HG02759 (cell line): ENCODE data around the gene MAPK7.

Experiments used
- ATAC-seq: cut with Tn5 transposase; IDR thresholded peaks from one replicate; pipeline ENCODE4 v1.9.1; 2021; ENCODE audit warnings: mild to moderate bottlenecking, moderate library complexity; ENCODE audit not compliant: unreplicated experiment

MAPK7 gene

GRCh38 chr17:19378416-19379360 lies at the start of gene MAPK7:
Gene MAPK7 (plus strand): TSS chr17:19378498. CDS start chr17:19378901, 403 bp downstream.
- ATAC-seq, result peak; percentile 16

- ATAC-seq, result no peak
Measured at GRCh38 chr17:19329136-19329535, 49.2 kb upstream of the MAPK7 start.

DNA sequence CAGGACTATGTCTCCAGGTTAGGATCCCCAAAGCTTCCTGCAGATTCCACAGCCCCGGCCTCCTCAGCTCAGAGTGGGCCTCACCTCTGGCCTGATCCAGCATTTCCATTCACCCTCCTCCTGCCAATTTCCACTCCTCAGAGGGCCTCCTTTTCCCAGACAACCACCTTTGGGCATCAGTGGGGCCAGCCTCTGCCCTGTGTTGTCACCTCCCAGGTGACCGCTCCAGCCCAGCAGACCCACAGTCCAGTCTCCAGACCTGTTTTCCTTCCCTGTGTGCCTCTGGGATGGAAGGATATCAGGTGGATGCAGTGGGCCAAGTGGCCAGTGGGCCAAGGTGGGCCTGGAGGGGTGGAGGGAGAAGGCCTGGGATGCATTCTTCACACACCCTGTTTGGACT lies 48.5 kb upstream of the MAPK7 start:
- no peak for ATAC-seq

DNA sequence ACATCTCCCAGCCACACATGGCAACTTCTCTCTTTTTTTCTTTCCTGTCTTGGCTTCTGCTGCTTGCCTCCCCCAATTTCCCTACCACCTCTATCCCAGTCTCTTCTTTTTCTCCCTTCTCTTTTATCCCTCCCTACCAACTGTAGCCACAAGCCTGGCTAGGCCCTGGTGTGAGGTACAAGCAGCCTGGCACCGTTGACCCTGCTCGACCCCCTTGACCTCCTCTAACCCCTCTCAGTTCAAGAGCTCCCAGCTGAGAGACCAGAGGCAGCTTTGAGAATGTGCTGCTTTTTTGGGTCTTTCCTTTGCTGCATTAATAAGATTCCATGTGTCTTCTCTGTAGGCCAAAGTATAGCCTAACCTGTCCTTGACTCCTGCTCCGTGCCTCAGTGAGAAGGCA lies 48.0 kb upstream of the MAPK7 start:
- ATAC-seq, result no peak

- ATAC-seq, result no peak
Measured at GRCh38 chr17:19331134-19331533, 47.2 kb upstream of the MAPK7 start.

- ATAC-seq, result no peak
Measured at GRCh38 chr17:19331543-19332245, 46.6 kb upstream of the MAPK7 start.

GRCh38 chr17:19332371-19333131 lies 45.7 kb upstream of the MAPK7 start:
- ATAC-seq, result no peak

DNA sequence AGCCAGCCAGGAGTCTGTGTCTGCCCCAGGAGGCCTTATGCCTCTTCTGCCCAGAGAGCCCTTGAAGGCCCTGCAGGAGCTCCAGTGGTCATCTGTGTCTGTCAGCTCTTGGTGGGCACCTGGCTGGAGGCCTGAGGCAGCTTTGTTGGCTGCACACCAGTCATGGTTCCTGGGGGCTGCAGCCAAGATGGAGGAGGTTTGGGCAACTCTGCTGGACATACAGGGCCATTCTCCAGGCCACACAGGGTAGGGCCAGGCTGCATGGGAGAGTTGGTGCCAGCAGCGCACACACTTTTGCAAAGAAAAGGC lies 45.2 kb upstream of the MAPK7 start:
- no peak for ATAC-seq

DNA sequence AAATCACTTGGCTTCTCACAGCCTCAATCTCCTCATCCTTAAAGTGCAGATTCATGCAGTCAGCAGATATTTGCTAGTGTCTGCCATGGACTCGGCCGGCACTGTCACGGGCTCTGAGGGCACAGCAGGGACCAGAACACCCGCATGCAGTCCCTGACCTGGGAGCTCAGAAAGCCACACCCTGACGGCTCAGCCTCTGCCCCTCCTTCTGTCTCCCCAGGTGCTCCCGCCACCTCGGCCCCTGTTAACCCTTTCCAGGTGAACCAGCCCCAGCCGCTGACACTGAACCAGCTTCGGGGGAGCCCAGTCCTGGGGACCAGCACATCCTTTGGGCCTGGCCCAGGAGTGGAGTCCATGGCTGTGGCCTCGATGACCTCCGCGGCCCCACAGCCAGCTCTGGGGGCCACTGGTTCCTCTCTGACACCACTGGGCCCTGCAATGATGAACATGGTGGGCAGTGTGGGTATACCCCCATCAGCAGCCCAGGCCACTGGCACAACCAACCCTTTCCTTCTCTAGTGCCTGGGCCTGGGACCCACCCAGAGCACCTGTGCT lies 44.5 kb upstream of the MAPK7 start:
- ATAC-seq, result no peak

GRCh38 chr17:19334331-19334730 lies 44.0 kb upstream of the MAPK7 start:
- ATAC-seq, result no peak

DNA sequence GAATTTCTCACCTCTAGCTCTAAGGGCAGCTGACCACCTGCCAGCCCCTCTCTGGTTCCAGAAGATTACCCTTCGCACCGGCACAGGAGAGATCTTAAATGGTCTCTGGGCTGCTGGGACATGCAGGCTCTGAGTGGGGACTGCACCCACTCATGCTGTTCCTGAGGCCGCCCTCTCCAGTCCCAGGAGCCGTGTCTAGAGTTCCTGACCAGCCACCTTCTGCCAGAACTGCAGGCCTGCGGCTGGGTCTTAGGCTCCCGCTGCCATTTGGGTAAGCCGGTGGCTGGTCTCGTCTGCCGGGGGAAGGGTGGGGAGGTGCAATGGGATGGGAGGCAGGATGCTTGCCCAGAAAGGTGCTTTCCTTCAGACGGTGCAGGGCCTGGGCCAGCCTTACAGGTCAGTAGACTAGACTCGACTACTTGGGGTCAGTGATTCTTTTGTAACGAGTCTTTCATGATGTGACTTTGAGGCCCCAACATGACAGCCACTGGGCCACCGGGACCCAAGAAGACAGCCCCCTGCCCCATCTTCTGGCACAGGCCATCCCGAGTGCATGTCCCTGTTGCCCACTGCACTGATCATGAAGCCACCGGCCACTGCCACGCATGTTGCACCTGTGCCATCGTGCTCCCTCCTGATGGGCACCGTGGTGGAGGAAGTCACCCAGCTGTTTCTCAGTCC lies 42.2 kb upstream of the MAPK7 start:
- ATAC-seq, result no peak

DNA sequence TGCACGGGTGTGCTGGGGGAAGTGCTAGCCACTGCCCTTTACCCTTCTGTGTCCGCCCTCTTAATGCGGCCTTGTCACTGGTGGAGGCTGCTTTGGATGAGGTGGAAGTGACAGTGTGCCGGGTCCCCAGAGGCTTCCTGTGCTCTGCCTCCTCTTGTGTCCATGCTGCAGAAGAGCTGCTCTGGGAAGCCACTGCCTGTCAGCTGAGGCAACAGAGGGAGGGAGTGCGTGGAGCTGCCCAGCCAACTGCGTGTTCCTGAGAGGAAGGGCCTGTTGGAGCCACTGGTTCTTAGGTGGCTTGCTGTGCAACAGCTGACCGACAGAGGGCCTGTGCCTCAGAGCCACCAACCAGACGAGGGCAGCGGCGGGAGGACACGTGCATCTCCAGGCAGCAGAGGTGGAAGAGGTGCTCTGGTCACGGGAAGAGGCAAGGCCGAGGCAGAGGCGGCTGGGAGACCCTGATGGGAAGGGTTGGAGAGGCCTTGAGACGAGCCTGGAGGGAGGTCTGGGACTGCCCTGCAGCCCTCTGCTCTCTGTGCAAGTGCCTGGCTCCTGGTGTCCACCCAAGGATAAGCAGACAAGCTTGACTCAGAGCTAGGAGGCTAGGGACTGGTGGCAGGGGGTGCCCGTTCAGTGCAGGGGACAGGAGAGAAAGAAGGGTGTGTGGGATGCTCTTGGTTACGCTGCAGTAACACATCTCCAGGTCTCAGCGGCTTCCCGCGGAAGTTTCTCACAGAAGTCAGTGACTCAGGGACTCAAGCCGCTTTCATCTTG lies 41.2 kb upstream of the MAPK7 start:
- ATAC-seq, result no peak

DNA sequence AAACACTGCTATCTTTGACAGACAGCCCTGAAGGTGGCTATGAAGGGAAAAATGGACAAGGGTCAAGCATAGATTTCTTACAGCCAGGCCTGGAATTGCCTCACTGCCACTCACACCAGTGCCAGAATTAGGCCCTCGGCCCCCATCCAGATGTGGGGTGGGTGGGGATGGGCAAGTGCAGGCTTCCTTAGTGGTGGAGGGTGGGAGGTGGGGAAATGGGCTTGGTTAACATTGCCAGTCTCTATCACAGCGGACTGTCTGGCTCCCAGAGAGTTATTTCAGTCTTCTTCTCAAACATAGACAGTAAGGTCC lies 40.6 kb upstream of the MAPK7 start:
- no peak for ATAC-seq

DNA sequence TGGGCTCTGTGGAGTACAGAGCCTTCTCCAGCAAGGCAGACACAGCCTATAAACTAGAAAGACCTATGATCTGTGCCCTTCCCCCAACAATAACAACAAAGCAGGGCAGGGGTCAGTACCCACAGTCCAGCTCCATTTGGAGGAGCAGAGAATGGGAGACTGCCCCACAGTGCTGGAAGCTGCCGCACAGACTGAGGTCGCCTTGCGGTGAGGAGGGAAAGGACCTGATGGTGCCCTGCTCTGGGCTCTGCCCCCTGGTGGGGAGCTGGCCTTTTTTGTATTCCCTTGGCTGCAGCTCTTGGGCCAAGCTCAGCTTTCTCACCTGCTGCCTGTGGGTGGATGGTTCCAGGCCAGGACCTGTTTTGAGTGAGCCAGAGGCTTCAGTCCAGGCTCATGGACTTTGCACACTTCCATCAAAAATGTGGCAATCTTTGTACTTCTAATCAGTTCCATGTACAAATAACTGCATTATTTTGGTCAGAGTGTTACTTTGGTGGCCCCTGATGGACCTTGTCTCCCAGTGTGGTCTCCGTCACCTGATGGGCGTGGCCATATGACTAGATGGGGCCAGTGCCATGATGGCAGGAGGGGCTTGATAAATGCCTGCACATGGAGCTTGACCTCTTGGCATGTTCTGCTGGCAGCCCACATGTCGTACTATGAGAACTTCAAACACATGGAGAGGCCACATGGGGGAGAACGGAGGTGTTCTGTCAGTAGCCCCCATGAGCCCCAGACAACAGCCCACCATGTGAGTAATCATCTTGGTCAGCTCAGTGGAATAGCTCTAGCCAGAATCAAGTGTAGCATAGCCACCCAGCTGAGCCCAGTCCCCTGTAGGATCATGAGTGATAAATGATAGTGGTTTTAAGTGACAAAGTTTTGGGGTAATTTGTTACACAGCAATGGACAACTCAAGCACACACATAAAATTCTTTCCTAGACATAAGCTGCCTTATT lies 40.0 kb upstream of the MAPK7 start:
- no peak for ATAC-seq

DNA sequence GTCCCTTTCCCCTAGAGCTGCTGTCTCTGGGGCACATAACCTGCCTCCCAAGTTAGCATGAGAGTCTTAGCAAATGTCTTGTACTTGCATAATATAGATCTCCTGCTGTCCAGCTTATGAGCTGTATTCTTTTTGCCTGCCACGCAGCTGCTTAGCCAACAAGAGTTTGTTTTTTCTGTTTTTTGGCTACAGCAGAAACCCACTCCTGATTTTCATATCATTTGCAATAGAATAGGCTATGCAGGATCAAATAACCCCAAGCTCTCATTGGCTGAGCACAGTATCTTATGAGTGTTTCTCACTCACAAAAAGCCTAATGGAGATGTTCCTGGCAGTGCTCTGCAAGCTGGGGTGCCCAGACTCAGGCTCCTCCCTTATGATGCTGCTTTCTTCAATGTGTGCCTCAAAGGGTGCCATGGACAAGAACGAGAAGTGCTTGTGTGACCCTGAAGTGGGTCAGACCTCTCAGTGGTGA lies 38.9 kb upstream of the MAPK7 start:
- ATAC-seq, result no peak

- ATAC-seq, result no peak
Measured at GRCh38 chr17:19341211-19341631, 37.1 kb upstream of the MAPK7 start.

DNA sequence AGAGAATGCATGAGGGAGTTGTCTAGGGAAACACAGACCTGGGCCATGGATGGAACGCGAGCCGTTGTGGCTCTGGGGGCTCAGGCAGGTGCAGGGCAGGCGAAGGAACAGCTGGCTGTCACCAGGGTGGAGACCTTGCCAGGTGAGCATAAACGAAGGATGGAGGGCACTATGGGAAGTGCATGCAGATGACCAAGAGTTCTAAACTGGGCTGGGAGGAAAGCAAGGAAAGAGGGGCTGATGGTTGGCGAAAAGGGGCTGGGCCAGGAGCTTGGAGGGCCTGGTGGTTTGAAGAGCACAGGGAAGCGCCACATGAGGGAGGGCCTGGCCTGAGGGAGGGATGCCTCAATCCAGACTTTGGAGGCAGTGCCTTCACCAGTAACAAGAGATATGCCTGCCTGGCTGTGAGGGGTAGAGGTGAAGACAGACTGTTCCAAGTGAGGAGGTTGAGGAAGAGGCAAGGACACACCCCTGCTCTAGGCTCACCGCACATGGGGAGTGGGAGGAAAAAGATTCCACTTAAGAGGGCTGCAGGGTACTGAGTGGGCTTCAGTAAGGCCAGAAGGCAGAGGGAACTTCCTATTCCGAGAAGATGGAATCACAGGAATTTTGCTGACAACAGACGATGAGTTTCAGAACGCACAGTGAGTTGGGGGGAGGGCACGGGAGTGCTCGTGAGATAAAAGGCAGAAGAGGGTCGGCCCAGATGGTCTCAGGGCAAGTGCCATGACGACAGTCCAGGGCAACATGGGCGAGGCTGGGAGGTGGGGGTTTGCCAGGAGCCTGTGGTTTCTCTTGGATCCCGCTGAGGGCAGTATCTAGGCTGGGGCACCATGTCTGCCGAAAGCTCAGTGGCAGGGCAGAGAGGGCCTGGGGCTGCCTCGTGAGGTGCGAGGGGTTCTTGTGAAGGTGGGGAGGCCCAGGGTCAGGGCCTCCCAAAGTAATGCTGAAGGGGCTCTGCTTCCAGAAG lies 36.4 kb upstream of the MAPK7 start:
- no peak for ATAC-seq
